Panc1 (cell line): ENCODE data around the gene TMTC2.

Experiments used
- POLR2AphosphoS5 ChIP-seq: IDR thresholded peaks from 2 replicates; pipeline ENCODE4 v1.6.1; 2012; ENCODE audit warnings: mild to moderate bottlenecking, low read depth, low read length, moderate library complexity
- REST ChIP-seq, 2 experiments: IDR thresholded peaks; 2 replicates each; pipeline ENCODE4 v1.6.1; 2011 to 2012; ENCODE audit warnings: low read depth in 2 of 2, control low read depth in 1 of 2, low read length in 1 of 2, mild to moderate bottlenecking in 1 of 2, moderate library complexity in 1 of 2; ENCODE audit not compliant: insufficient read depth in 1 of 2
- SIN3A ChIP-seq: IDR thresholded peaks from 2 replicates; pipeline ENCODE4 v1.6.1; 2012; ENCODE audit warnings: low read depth, mild to moderate bottlenecking, low read length, moderate library complexity, borderline replicate concordance; ENCODE audit not compliant: insufficient read depth
- TF ChIP-seq, protein P1 (sequence below): fragments of 450-650 bp; IDR thresholded peaks from 2 replicates; pipeline ENCODE4 v1.5.1; 2017; ENCODE audit warnings: mild to moderate bottlenecking

- TF ChIP-seq, protein P1, sequence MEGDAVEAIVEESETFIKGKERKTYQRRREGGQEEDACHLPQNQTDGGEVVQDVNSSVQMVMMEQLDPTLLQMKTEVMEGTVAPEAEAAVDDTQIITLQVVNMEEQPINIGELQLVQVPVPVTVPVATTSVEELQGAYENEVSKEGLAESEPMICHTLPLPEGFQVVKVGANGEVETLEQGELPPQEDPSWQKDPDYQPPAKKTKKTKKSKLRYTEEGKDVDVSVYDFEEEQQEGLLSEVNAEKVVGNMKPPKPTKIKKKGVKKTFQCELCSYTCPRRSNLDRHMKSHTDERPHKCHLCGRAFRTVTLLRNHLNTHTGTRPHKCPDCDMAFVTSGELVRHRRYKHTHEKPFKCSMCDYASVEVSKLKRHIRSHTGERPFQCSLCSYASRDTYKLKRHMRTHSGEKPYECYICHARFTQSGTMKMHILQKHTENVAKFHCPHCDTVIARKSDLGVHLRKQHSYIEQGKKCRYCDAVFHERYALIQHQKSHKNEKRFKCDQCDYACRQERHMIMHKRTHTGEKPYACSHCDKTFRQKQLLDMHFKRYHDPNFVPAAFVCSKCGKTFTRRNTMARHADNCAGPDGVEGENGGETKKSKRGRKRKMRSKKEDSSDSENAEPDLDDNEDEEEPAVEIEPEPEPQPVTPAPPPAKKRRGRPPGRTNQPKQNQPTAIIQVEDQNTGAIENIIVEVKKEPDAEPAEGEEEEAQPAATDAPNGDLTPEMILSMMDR: no peak
- TF ChIP-seq SIN3A (no peak), POLR2AphosphoS5 (no peak), REST (IDR thresholded peaks at IDR 0.05; ENCODE audit: insufficient read depth in 1 of 2, low read depth in 2 of 2, low read length in 1 of 2) (no peak)
Observed at GRCh38 chr12:83102499-83102898, 415.8 kb downstream of the TMTC2 start.
